KMS-11 (cell line): ENCODE results near the gene RRP8.

Source experiments
- H2AFZ ChIP-seq: fragments of 200-600 bp; sonication (generic); 2 replicates; pipeline ENCODE4 v1.6.1; 2016; ENCODE audit warnings: antibody characterized with exemption, mixed run types, low read depth
- H3K27ac ChIP-seq: fragments of 200-600 bp; sonication (generic); 2 replicates; pipeline ENCODE4 v1.6.1; 2016; ENCODE audit warnings: mild to moderate bottlenecking, mixed run types
- H3K27me3 ChIP-seq: fragments of 200-600 bp; sonication (generic); 2 replicates; pipeline ENCODE4 v1.6.1; 2017; ENCODE audit warnings: mild to moderate bottlenecking, low read depth, mixed run types, moderate library complexity; ENCODE audit not compliant: insufficient read depth
- H3K36me3 ChIP-seq: fragments of 200-600 bp; sonication (generic); 2 replicates; pipeline ENCODE4 v1.6.1; 2017; ENCODE audit warnings: mild to moderate bottlenecking, mixed run types; ENCODE audit not compliant: insufficient read depth
- H3K4me1 ChIP-seq: fragments of 200-600 bp; sonication (generic); 2 replicates; pipeline ENCODE4 v1.6.1; 2016; ENCODE audit warnings: mild to moderate bottlenecking, low read depth, mixed run types; ENCODE audit not compliant: poor library complexity, severe bottlenecking
- H3K4me2 ChIP-seq: fragments of 200-600 bp; sonication (generic); 2 replicates; pipeline ENCODE4 v1.7.0; 2016; ENCODE audit warnings: mild to moderate bottlenecking, mixed run types
- H3K4me3 ChIP-seq: fragments of 200-600 bp; sonication (generic); IDR thresholded peaks from 2 replicates; pipeline ENCODE4 v1.6.1; 2017; ENCODE audit warnings: low read depth, low read length, mixed read lengths; ENCODE audit not compliant: insufficient read depth
- H3K79me2 ChIP-seq: fragments of 200-600 bp; sonication (generic); 2 replicates; pipeline ENCODE4 v1.6.1; 2016; ENCODE audit warnings: low read depth, mixed run types; ENCODE audit not compliant: insufficient read depth
- H3K9ac ChIP-seq: fragments of 200-600 bp; sonication (generic); 2 replicates; pipeline ENCODE4 v1.6.1; 2016; ENCODE audit warnings: mild to moderate bottlenecking, mixed run types
- H4K20me1 ChIP-seq: fragments of 200-600 bp; sonication (generic); 2 replicates; pipeline ENCODE4 v1.6.1; 2016; ENCODE audit warnings: mild to moderate bottlenecking, mixed run types; ENCODE audit not compliant: insufficient read depth
- CTCF ChIP-seq: fragments of 200-600 bp; sonication (generic); conservative IDR thresholded peaks from 2 replicates; pipeline ENCODE4 v1.6.1; 2017; ENCODE audit warnings: low read depth, mild to moderate bottlenecking, antibody characterized with exemption, low read length, moderate library complexity, mixed read lengths

The RRP8 gene

GRCh38 chr11:6650104-6650503 lies 46.7 kb upstream of the RRP8 start:
- H4K20me1 ChIP-seq = no peaks in the 10 kb centered on the region
- no peak overlapping the region for H3K4me3 ChIP-seq
- no peak overlapping the region for H3K9ac ChIP-seq
- H3K27ac ChIP-seq = no peak overlapping the region
- no peaks in the 10 kb centered on the region for H3K27me3 ChIP-seq
- H3K36me3 ChIP-seq = no peaks in the 10 kb centered on the region
- no peaks in the 10 kb centered on the region for H3K4me1 ChIP-seq
- H3K4me2 ChIP-seq = no peak overlapping the region
- TF ChIP-seq CTCF = no peak
- H2AFZ ChIP-seq = no peak overlapping the region
- no peaks in the 10 kb centered on the region for H3K79me2 ChIP-seq

- H3K27me3 ChIP-seq = no peaks in the 10 kb centered on the region
These were observed 45.1 kb upstream of the RRP8 start for GRCh38 chr11:6648501-6648900.

GRCh38 chr11:6647836-6648235 lies 44.4 kb upstream of the RRP8 start:
- no peaks in the 10 kb centered on the region for H3K27me3 ChIP-seq
- no peak overlapping the region for H2AFZ ChIP-seq
- H3K9ac ChIP-seq = no peak overlapping the region
- H3K4me2 ChIP-seq = no peak overlapping the region
- no peak overlapping the region for H3K4me3 ChIP-seq
- H3K79me2 ChIP-seq = no peaks in the 10 kb centered on the region
- H3K27ac ChIP-seq = no peak overlapping the region
- no peaks in the 10 kb centered on the region for H3K36me3 ChIP-seq
- no peaks in the 10 kb centered on the region for H3K4me1 ChIP-seq
- no peak for TF ChIP-seq CTCF
- H4K20me1 ChIP-seq = no peaks in the 10 kb centered on the region

More at GRCh38 chr11:6648501-6648900, 45.1 kb upstream of the RRP8 start:
- Histone ChIP-seq H3K4me2 (no peak overlapping the region), H4K20me1 (no peaks in the 10 kb centered on the region), H3K36me3 (no peaks in the 10 kb centered on the region), H3K79me2 (no peaks in the 10 kb centered on the region), H3K4me1 (no peaks in the 10 kb centered on the region), H3K27ac (no peak overlapping the region), H3K4me3 (no peak overlapping the region), H3K9ac (no peak overlapping the region), H2AFZ (no peak overlapping the region)
- TF ChIP-seq CTCF = no peak

- Histone ChIP-seq H2AFZ (no peak overlapping the region), H4K20me1 (no peaks in the 10 kb centered on the region), H3K4me1 (no peaks in the 10 kb centered on the region), H3K27ac (no peak overlapping the region), H3K9ac (no peak overlapping the region), H3K36me3 (no peaks in the 10 kb centered on the region), H3K4me2 (no peak overlapping the region), H3K4me3 (no peak overlapping the region), H3K79me2 (no peaks in the 10 kb centered on the region), H3K27me3 (no peaks in the 10 kb centered on the region)
- TF ChIP-seq CTCF = no peak
These were observed 43.7 kb upstream of the RRP8 start for GRCh38 chr11:6646918-6647679.
